ENCODE measurements around the gene THADA.

Gene THADA

GRCh38 chr2:43202289-43202688 is 393.5 kb downstream of the THADA start:
- no peak for DNase-seq (ENCODE audit: low read depth)
- TF ChIP-seq, protein P1, sequence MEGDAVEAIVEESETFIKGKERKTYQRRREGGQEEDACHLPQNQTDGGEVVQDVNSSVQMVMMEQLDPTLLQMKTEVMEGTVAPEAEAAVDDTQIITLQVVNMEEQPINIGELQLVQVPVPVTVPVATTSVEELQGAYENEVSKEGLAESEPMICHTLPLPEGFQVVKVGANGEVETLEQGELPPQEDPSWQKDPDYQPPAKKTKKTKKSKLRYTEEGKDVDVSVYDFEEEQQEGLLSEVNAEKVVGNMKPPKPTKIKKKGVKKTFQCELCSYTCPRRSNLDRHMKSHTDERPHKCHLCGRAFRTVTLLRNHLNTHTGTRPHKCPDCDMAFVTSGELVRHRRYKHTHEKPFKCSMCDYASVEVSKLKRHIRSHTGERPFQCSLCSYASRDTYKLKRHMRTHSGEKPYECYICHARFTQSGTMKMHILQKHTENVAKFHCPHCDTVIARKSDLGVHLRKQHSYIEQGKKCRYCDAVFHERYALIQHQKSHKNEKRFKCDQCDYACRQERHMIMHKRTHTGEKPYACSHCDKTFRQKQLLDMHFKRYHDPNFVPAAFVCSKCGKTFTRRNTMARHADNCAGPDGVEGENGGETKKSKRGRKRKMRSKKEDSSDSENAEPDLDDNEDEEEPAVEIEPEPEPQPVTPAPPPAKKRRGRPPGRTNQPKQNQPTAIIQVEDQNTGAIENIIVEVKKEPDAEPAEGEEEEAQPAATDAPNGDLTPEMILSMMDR (conservative IDR thresholded peaks at IDR 0.05; ENCODE audit: control insufficient read depth, insufficient read depth, low read depth, low read length), result no peak
- H3K4me3 ChIP-seq (ENCODE audit: control insufficient read depth, low read depth, low read length), result no peak overlapping the region

- no peak overlapping the region for H3K4me3 ChIP-seq (ENCODE audit: control insufficient read depth, low read depth, low read length)
- no peak for DNase-seq (ENCODE audit: low read depth)
- TF ChIP-seq, protein P1 (conservative IDR thresholded peaks at IDR 0.05; ENCODE audit: control insufficient read depth, insufficient read depth, low read depth, low read length), result no peak
Observed at GRCh38 chr2:43201497-43201896, 394.3 kb downstream of the THADA start.

GRCh38 chr2:43201016-43201415 is 394.8 kb downstream of the THADA start:
- no peak for DNase-seq (ENCODE audit: low read depth)
- TF ChIP-seq, protein P1 (conservative IDR thresholded peaks at IDR 0.05; ENCODE audit: control insufficient read depth, insufficient read depth, low read depth, low read length), result no peak
- no peak overlapping the region for H3K4me3 ChIP-seq (ENCODE audit: control insufficient read depth, low read depth, low read length)

DNA sequence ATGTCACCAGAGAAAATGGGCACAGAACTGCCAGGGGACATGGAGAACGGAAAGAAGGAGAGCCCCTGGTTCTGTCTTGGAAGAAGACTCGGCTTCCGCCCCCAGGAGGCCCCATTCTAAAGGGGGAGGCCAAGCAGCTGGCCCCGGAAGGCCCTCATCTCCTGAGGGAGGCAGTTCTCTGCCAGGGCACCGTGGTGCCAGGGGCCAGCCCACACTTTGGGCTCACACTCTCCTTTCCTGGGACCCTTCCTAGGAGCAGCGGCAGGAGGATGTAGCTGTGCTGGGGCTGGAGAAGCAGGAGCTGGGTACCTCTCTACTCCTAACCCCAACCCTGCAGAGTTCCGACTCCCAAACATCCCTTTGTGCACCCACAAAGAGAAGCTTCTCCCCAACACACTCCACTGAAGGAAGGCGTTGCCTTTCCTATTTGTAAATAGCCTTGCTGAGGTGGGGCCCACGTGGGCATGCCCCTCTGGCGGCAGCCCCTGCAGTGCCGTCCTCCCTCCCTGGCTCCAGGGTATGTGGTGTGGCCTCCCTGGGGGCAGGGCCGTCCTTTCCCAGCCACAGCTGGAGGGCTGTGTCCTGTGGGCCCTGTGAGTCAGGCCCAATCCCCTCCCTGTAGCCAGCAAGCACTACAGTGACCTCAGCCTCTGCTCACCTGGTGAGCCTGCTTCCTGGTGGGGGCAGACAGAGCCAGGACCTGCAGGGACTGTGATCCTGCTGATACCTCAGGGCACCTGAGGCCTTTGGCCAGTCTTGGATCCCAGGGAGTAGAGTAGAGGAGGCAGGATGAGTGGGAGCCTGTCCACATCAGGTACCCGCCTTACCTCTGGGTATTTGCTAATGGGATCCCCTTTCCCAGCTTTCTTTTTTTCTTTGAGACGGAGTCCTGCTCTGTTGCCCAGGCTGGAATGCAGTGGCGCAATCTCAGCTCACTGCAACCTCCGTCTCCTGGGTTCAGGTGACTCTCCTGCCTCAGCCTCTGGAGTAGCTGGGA is 396.0 kb downstream of the THADA start:
- no peak for DNase-seq (ENCODE audit: low read depth)

GRCh38 chr2:43198263-43198662 is 397.6 kb downstream of the THADA start:
- H3K4me3 ChIP-seq (ENCODE audit: control insufficient read depth, low read depth, low read length), result no peak overlapping the region
- DNase-seq (ENCODE audit: low read depth), result no peak
- TF ChIP-seq, protein P1 (conservative IDR thresholded peaks at IDR 0.05; ENCODE audit: control insufficient read depth, insufficient read depth, low read depth, low read length), result no peak

More for the DNA sequence above, 396.0 kb downstream of the THADA start:
- TF ChIP-seq, protein P1 (conservative IDR thresholded peaks at IDR 0.05; ENCODE audit: control insufficient read depth, insufficient read depth, low read depth, low read length), result no peak
- H3K4me3 ChIP-seq (ENCODE audit: control insufficient read depth, low read depth, low read length), result no peak overlapping the region

DNA sequence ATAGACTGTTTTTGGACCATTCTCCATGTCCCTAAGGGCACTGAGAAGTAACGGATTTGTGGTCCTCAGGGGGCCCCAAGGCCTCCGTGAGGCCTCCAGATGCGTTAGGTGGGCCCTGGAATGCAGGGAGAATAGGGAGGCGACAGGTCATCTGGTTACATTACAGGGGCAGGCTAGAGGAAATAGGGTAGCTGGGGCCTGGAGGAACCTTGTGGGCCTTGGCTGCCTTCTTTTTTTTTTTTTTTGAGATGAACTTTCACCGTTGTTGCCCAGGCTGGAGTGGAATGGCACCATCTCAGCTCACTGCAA is 398.3 kb downstream of the THADA start:
- no peak for DNase-seq (ENCODE audit: low read depth)
- H3K4me3 ChIP-seq (ENCODE audit: control insufficient read depth, low read depth, low read length), result no peak overlapping the region
- TF ChIP-seq, protein P1 (conservative IDR thresholded peaks at IDR 0.05; ENCODE audit: control insufficient read depth, insufficient read depth, low read depth, low read length), result no peak

Measured in fibroblast of mammary gland (primary cell).